H7 (cell line): ENCODE results near the gene DCAF5. TPM values are rescaled to one million over a fixed set of nuclear protein-coding genes. Genes with fewer than 3 reads are reported as not detected.
A peak's percentile ranks its signal among the peaks of the same experiment; 100 is the strongest.

Experiments
- DNase-seq: peaks from one replicate; pipeline ENCODE4 v3.0.0; 2012
- H3K27me3 ChIP-seq: 2 replicates; pipeline ENCODE4 v1.6.0; 2011; ENCODE audit warnings: mild to moderate bottlenecking, low read length; ENCODE audit not compliant: control insufficient read depth, insufficient read depth
- H3K36me3 ChIP-seq: replicated peaks from 2 replicates; pipeline ENCODE4 v1.5.1; 2011; ENCODE audit warnings: low read length; ENCODE audit not compliant: control insufficient read depth, insufficient read depth
- H3K4me3 ChIP-seq: 2 replicates; pipeline ENCODE4 v1.5.1; 2011; ENCODE audit warnings: low read depth, mild to moderate bottlenecking, control low read depth, low read length, moderate library complexity; ENCODE audit not compliant: insufficient read depth
- total RNA-seq: library from RNA; depleted of rRNA; stranded (reverse); fragments of >200 nt; shearing (Covaris generic); gene quantifications from 2 replicates; pipeline ENCODE4 v1.2.3, GENCODE V29; 2014

DCAF5 gene
- total RNA-seq, 1 experiment from 2014 or later: 31.9 TPM

DNA sequence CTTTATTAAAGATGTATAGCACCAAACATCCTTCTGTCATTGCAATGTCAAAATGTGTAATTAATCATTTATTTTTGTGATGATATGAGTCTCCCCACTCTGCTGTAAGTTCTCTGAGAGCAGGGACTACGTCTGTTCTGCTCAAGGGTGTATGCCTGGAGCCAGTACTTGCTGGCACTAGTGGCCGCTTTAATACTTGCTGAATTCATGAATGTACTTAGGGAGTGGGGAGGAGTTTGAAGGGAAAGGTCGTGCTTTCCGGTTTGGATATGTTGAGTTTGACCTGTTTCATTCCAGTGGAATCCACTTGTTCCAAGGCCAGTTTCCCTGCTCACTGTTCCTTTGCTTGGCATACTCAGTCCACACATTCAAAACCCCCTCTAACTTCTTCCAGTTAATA, 1.9 kb upstream of the DCAF5 start:
- H3K4me3 ChIP-seq: no peak overlapping the region
- peaks cover 2% of the 10 kb centered on the region; the same call in 1 of the 2 replicates for H3K27me3 ChIP-seq
- peak; percentile 55 for DNase-seq
- H3K36me3 ChIP-seq: no peaks in the 10 kb centered on the region

DNA sequence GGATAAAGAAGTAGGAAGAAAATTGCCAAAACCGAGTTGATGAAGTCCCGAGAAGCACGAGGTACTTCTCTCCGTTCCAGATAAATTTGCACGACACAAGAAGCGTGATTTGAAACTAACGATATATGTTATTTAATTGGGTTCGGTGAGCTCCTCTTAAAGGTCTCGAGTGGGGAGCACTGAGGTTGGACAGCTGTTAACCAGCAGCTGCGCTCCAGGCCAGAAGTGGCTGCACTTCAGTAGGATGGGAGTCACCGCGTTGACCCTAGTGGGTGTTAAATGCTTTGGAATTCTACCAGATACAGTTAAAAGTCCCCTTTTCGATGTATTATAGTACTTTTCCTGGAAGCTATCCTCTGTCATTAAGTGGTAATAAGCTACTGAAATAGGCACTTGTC, 953 bp upstream of the DCAF5 start:
- DNase-seq: no peak

DNA sequence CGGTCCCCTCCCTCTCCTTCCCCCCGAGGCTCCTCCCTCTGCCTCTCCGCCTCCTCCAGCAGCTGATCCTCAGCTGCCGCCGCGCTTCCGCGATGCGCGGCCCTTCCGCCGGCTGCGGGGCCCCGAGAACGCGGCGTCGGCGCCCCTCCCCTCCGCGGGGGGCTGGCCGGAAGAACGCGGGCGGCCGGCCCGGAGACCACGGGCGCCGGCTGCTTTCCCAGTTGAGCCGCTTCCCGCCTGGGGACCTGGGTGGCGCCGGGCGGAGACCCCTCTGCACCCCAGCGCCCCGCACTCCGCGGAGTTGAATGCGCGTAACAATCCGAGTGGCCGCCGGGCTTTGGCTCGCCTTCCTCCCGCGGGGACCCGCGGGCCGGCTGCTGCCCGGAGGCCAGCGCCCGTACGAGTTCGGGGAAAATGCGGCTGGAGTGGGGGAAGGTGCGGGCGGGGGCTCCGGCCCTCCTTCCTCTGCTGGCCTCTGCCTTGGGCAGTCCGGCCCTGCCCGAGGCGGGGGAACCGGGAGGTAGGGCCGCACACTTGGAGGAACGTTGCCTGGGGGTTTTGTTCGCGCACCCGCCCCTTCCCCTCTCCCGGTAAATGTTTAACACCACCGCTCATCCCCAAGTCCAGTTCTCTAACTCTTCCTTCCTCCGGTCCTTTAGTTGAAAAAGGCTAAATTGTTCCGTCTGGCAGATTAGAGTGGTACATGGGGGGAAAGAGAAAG, 393 bp upstream of the DCAF5 start:
- no peak for DNase-seq
- Histone ChIP-seq H3K4me3 (peak overlapping the region; percentile 95), H3K27me3 (peaks cover 2% of the 10 kb centered on the region; the same call in 1 of the 2 replicates), H3K36me3 (no peaks in the 10 kb centered on the region; the same call in 1 of the 2 replicates)

More for the DNA sequence above, 953 bp upstream of the DCAF5 start:
- H3K27me3 ChIP-seq: peaks cover 2% of the 10 kb centered on the region; the same call in 1 of the 2 replicates
- H3K4me3 ChIP-seq: peak overlapping the region; percentile 95
- no peaks in the 10 kb centered on the region for H3K36me3 ChIP-seq

DNA sequence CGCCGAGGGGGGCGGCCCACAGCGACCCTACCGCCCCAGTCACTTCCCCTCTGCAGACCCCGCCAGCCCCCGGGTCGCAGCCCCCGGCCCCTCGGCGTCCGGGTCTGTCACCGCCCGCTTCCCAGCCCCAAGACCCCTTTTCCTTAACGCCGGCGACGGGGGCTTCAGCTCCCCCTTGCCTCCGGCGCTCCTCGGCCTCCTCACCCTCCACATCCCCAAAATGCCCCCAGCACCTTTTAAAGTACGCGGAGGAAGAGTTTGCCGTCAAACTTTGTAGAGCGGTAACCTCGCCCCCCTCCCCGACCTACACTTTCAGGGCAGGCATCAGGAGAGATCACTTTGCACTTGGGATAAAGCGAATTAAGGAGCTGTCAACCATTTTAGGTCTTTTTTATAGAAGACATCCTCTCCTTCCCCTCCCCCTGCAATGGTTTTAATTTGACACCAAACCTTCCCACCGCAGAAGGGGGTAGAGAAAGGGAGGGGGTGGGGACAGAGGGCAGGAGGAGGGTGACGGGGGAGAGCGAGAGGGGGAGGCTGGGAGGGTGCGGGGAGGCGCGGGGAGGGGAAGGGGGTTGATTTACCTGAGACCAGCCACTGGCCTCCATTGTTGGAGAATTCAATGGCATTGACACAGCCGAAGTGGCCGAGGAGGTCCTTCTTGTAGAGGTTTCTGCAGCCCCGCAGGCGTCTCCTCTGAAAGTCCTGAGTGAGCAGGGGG, 578 bp downstream of the DCAF5 start:
- Histone ChIP-seq H3K36me3 (no peaks in the 10 kb centered on the region; the same call in 1 of the 2 replicates), H3K4me3 (peak overlapping the region; percentile 95)
- DNase-seq: peak; percentile 77

DNA sequence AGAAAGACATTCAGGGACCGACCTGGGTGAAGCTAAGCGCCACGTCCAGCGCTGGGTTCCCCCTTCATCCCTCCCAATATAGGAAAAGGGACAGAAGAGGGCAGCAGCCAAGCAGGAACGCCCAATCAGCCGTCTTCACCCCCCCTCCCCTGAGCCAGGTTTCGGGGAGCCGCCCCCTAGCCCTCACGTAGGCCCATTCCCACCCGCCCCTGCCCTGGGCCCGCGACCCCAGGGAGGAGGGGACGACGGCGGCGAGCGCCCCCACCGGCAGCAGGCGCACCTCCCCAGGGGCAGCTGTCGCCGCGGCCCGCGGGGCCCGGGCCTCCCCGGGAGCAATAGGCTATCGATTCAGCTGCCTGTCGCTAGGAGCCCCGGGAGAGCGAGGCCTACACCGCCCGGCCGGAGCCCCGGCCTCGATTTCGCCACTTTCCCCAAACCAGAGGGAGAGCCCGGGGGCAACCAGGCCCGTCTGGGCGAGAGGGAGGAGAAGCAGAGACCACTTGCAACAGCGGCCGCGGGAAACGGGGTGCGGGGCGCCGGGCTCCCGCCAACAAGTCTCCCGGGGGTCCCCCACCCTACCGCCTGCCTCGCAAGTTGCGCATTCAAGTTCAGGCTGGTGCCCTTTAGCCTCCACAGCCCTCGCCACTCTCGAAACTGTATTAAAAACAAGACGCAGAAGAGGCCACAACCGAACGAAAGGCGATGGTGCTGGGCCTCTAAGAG, 1.3 kb downstream of the DCAF5 start:
- DNase-seq: peak; percentile 94
- H3K27me3 ChIP-seq: peaks cover 2% of the 10 kb centered on the region; the same call in 1 of the 2 replicates
- H3K36me3 ChIP-seq: no peaks in the 10 kb centered on the region; the same call in 1 of the 2 replicates
- H3K4me3 ChIP-seq: peak overlapping the region; percentile 95

More for the DNA sequence above, 578 bp downstream of the DCAF5 start:
- peaks cover 2% of the 10 kb centered on the region; the same call in 1 of the 2 replicates for H3K27me3 ChIP-seq

DNA sequence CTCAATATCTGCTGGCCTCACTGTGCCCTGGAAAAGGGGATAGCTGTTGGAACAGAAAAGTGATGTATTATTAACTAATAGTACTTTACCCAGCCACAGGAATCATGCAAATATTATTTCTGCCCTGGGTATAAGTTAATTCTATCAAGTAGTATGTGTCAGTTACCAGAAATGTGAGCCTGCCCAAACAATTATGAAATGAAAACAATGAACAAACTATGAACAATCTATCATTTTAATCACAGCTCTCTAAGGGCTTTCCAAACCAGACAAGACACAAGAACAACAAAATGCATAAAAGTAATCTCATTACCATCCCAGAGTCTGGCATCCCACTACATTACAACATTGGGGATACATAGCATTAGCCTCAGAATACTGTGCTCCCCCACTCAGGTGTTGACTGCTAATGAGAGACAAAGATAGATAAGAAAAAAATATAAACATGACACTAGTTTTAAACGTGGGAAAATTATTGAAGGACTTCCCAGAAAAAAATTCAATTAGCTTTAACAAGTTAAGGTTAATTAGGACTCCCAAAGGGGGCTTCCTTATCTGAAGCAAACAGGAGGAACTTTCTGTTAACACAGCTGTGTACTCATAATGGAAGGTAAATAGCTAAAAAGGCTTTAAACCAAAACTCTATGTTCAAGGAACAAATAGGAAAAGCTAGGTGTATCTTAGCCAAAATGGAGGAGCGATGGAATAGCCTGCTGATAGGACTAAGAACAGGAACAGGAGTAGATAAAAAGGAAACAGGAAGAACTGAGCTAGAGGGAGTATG, 3.3 kb downstream of the DCAF5 start:
- H3K4me3 ChIP-seq: no peak overlapping the region
- H3K27me3 ChIP-seq: peaks cover 2% of the 10 kb centered on the region; the same call in 1 of the 2 replicates
- no peaks in the 10 kb centered on the region; the same call in 1 of the 2 replicates for H3K36me3 ChIP-seq
- DNase-seq: no peak

DNA sequence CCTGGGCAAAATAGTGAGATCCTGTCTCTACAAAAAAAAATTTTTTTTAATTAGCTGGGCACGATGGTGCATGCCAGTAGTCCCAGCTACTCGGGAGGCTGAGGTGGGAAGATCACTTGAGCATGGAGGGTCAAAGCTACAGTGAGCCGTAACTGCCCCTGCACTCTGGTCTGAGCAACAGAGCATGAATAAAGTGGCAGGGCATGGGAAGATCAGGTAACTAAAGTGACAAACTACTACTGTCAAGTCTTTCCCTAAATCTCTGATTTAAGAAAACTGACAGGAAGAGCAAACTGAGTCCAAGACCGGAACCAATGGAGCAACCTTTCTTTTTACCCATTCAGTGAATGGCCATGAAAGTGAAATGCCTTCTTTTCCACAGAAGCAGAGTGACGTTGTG, 10.8 kb downstream of the DCAF5 start:
- no peak for DNase-seq

DNA sequence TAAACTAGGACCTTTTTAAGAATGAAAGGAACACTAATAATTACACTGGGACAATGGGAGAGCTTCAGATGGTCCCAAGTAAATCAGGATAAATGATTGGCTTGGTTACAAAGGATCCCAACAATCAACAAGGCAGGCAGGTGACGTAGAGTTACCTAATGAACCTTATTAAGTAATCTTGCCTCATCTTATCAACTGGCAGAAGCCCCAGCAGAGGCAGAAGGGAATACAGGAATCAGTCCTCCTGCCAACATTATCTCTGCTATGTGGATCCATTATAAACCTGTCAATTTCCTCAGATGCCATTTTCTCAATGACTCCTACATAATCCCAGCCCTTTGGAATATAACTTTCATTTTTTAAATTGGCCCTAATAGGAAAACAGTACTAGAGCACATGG, 11.4 kb downstream of the DCAF5 start:
- no peak for DNase-seq
- no peaks in the 10 kb centered on the region for H3K36me3 ChIP-seq
- no peaks in the 10 kb centered on the region for H3K27me3 ChIP-seq
- H3K4me3 ChIP-seq: no peak overlapping the region

More for the DNA sequence above, 10.8 kb downstream of the DCAF5 start:
- Histone ChIP-seq H3K4me3 (no peak overlapping the region), H3K27me3 (no peaks in the 10 kb centered on the region), H3K36me3 (no peaks in the 10 kb centered on the region)

DNA sequence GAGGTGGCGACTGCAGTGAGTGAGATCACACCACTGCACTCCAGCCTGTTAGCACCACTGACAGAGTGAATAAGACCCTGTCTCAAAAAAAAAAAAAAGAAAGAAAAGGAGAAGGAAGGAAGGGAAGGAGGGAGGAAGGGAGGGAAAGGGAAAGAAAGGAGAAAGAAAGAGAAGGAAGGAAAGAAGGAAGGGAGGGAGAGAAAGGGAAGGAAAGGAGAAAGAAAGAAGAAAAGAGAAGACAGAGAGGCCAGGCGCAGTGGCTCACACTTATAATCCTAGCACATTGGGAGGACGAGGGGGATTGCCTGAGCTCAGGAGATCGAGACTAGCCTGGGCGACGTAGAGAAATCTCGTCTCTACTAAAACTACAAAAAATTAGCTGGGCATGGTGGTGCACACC, 13.2 kb downstream of the DCAF5 start:
- Histone ChIP-seq H3K36me3 (no peaks in the 10 kb centered on the region), H3K27me3 (no peaks in the 10 kb centered on the region), H3K4me3 (no peak overlapping the region)
- DNase-seq: no peak

DNA sequence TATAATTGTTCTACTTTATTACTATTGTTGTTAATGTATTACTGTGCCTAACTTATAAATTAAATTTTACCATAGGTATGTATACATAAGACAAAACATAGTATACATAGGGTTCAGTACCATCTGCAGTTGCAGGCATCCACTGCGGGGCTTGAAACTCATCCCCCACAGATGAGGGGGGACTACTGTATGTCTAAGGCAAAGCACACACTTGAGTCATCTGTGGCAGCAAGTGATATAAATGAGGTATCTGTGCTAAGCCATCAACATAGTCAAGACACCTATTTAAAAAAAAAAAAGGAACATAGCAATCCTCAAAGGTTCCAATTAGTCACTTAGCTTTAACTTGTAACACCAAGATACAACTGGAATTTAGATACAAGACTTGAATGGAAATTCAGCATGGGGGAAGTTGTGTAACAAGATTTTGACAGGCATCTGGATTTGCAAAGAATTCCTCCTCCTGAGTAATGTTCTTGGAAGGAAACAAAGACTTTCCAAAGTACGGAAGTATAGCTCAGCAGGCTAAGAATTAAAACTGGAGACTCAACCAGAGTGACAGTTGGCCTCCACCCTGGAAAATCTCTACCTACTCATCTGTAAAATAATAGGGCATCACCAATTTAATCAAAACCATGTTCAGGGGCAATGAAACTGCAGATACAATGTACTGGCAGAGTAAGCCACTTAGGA, 14.9 kb downstream of the DCAF5 start:
- Histone ChIP-seq H3K36me3 (no peaks in the 10 kb centered on the region), H3K27me3 (no peaks in the 10 kb centered on the region), H3K4me3 (no peak overlapping the region)
- DNase-seq: no peak

DNA sequence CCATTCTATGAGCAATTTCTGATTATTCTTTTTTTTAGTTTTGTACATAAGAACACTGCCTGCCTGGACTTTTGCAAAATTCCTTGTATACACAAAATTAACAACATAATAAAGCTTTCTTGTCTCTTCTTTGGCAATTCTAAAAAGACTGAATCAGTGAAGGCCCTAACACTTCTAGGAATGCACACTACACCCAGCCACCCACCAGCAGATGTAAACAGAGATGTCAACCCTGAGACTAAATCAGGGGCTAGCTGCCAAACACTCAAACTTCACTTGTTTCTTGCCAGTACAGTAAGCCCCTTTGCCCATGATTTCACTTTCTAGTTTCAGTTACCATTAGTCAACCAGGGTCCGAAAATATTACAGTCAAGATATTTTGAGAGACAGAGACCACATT, 15.5 kb downstream of the DCAF5 start:
- no peak overlapping the region for H3K4me3 ChIP-seq
- no peak for DNase-seq

DNA sequence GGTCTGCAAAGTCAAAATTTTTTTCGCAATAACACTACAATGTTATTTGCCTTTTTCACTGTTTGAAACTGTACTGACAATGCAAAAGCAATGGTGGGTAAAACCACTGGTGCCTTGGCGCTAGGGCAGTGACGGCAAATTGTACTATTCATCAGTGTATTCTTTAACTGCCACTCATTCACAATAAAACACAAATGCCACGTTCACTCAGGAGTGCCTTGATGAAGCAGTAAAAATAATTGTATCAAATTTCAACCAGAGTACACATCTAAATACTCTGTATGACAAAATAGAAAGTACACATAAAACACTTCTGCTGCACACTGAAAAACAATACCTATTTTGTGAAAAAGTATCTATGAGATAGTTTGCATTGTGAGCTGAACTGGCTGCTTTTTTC, 17.8 kb downstream of the DCAF5 start:
- Histone ChIP-seq H3K27me3 (no peaks in the 10 kb centered on the region), H3K36me3 (no peaks in the 10 kb centered on the region), H3K4me3 (no peak overlapping the region)
- no peak for DNase-seq

More for the DNA sequence above, 15.5 kb downstream of the DCAF5 start:
- no peaks in the 10 kb centered on the region for H3K27me3 ChIP-seq
- H3K36me3 ChIP-seq: no peaks in the 10 kb centered on the region

DNA sequence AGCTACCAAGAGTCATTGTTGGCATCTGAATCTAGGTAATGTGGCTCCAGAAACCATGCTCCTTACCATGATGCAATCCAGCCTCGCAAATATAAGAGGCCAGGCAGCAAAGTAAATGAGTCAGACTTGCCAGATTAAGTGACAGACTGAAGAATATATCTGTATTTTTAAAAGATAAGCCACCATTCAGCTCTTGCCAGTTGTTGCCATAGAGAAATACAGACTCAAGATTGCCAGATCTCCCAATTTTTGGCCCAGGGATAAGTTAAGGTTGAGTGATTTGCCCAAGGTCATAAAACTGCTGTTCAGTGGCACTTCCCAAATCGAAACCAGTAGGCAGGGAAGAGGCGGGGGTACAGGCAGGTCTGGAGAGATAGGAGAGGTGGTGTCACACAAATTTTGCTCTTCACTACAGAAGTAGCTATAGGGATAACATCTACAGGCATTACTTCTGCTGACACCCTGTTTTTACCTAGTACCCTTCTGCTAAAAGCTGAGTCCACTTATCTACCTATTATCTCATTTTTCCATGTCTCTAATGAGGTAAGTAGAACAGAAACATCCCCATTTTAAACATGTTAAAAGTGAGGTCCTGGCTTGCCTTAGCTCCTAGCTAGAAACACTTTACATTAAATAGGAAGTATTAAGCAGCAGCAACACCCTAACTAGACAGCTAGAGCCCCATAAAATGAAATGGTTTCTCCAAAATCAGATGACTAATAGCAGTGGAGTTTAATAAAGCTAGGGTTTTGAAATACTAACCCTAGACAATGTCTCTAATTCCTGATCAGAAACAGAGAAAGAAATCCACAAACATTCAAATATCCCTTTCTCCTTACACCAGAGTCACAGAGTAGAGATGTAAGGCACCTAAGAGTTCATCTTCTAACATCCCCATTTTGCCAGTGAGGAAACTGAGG, 19.5 kb downstream of the DCAF5 start:
- DNase-seq: no peak
- Histone ChIP-seq H3K36me3 (no peaks in the 10 kb centered on the region), H3K4me3 (no peak overlapping the region), H3K27me3 (no peaks in the 10 kb centered on the region)
